AG04450 (cell line): ENCODE data around the gene LMF1. TPM values are rescaled to one million over a fixed set of nuclear protein-coding genes. Genes with fewer than 3 reads are reported as not detected.
A peak's percentile ranks its signal among the peaks of the same experiment; 100 is the strongest.

Experiments
- CTCF ChIA-PET: fragments of 300-600, 350-600 bp; formaldehyde crosslinking; extraction: SDS; loops from one replicate; lab custom pipeline; 2022; ENCODE audit warnings: antibody characterized with exemption, inconsistent platforms; lab: Charles Lee
- POLR2A ChIA-PET: fragments of 350-600 bp; formaldehyde crosslinking; extraction: SDS; loops from one replicate; lab custom pipeline; 2021; ENCODE audit warnings: antibody characterized with exemption, inconsistent platforms; lab: Yijun Ruan, JAX
- DNase-seq: peaks from one replicate; pipeline ENCODE4 v3.0.0-alpha.2; 2011; ENCODE audit warnings: low read depth, low spot score
- H3K27ac ChIP-seq: one replicate; pipeline ENCODE4 v1.5.1; 2012; ENCODE audit warnings: low read depth, low read length, control low read depth
- H3K27me3 ChIP-seq: one replicate; pipeline ENCODE4 v1.6.0; 2012; ENCODE audit warnings: low read length; ENCODE audit not compliant: control insufficient read depth, insufficient read depth
- H3K4me3 ChIP-seq: 2 replicates; pipeline ENCODE4 v1.5.1; 2011; ENCODE audit warnings: mild to moderate bottlenecking, low read depth, low read length, control low read depth
- H3K9me3 ChIP-seq: 2 replicates; pipeline ENCODE4 v1.5.1; 2012; ENCODE audit warnings: low read length; ENCODE audit not compliant: control insufficient read depth, insufficient read depth
- CTCF ChIP-seq: IDR thresholded peaks from 2 replicates; pipeline ENCODE4 v1.5.1; 2011; ENCODE audit warnings: low read depth, low read length, control low read depth, inconsistent platforms
- polyA plus RNA-seq: library from polyadenylated mRNA; depleted of rRNA; stranded (reverse); fragments of >200 nt; gene quantifications from 2 replicates; pipeline ENCODE4 v1.2.3, GENCODE V29; 2011

LMF1 gene
- polyA plus RNA-seq, 1 experiment = 11.8 TPM

- no peak for DNase-seq
- Histone ChIP-seq H3K27ac (no peak overlapping the region), H3K4me3 (no peak overlapping the region), H3K27me3 (no peaks in the 10 kb centered on the region), H3K9me3 (peaks cover 73% of the 10 kb centered on the region)
- ChIA-PET CTCF (no interaction called here), POLR2A (no interaction called here)
- TF ChIP-seq CTCF = no peak
Measured at GRCh38 chr16:923184-923583, 47.6 kb downstream of the LMF1 start.

GRCh38 chr16:922051-922450 lies 48.7 kb downstream of the LMF1 start:
- H3K27me3 ChIP-seq = no peaks in the 10 kb centered on the region
- ChIA-PET CTCF (no interaction called here), POLR2A (no interaction called here)
- TF ChIP-seq CTCF = no peak
- H3K4me3 ChIP-seq = no peak overlapping the region
- H3K27ac ChIP-seq = no peak overlapping the region
- DNase-seq = no peak
- peaks cover 73% of the 10 kb centered on the region for H3K9me3 ChIP-seq

DNA sequence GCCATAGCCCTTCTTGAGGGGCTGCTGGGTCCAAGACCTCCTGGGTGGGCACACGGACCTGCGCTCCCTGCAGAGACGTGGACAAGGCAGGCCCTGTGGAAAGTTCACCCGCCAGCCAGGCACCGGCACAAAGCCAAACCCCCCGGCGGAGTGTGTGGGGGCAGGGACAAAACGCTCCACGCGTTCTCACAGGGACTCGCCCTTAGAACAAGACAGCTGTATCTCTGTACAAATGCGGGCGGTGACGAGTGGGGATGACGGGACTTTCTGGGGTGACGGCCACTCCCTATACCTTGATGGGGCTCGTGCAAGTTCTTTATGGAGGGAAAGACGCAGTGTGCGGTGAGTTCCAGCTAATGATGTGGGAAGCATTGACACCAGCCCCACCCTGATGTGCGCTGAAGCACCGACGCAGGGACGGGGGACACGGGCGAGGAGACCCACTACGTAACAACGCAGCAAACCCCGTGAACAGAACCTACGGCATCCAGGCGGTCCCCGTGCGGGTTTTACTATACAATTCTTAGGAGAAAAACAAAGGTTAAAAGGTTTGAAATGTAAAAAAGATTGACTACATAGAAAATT lies 49.4 kb downstream of the LMF1 start:
- POLR2A ChIA-PET = no interaction called here
- DNase-seq = no peak
- Histone ChIP-seq H3K4me3 (no peak overlapping the region), H3K27me3 (no peaks in the 10 kb centered on the region), H3K9me3 (peaks cover 73% of the 10 kb centered on the region), H3K27ac (no peak overlapping the region)
- TF ChIP-seq CTCF = no peak
- CTCF ChIA-PET = no interaction called here

DNA sequence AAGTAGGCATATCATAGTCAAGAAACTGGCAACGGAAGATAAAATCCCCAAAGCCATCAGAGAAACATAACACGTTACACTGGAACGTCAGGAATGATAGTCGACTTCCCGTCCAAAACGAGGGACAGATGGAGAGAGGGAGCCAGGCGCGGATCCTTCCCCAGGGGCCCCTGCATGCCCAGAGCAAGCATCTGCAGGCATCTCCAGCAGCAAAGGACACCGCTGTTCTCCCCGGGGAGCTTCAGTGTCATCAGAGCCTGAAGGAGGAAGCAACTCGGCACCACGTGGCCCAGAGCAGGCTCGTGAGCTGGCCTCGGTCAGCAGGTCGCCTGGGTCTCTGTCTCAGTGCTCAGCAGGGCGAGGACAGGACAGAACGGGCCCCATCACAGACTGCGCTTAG lies 50.1 kb downstream of the LMF1 start:
- peak overlapping the region; percentile 73 for H3K27ac ChIP-seq
- no peak for DNase-seq

More for the DNA sequence above, 50.1 kb downstream of the LMF1 start:
- Histone ChIP-seq H3K27me3 (no peaks in the 10 kb centered on the region), H3K4me3 (no peak overlapping the region), H3K9me3 (peaks cover 74% of the 10 kb centered on the region)
- TF ChIP-seq CTCF = no peak
- ChIA-PET CTCF (no interaction called here), POLR2A (interaction anchor here (0.9 kb wide), 1 partner anchor 10 kb away, joined by 3 read pairs; no protein-coding TSS in a partner anchor)
